SK-N-MC (cell line): ENCODE measurements around the gene C1QTNF5.

Source experiments
- EZH2 ChIP-seq: fragments of 200-600 bp; sonication (generic); IDR thresholded peaks from one replicate; pipeline ENCODE4 v1.6.1; 2017; ENCODE audit warnings: antibody characterized with exemption
- FOXP2 ChIP-seq: optimal IDR thresholded peaks from 2 replicates; pipeline ENCODE3; 2011; ENCODE audit warnings: mild to moderate bottlenecking, moderate library complexity; ENCODE audit not compliant: insufficient read depth; ENCODE audit errors: extremely low read length, control extremely low read depth
- POLR2AphosphoS5 ChIP-seq: IDR thresholded peaks from 2 replicates; pipeline ENCODE4 v1.6.1; 2012; ENCODE audit warnings: mild to moderate bottlenecking, low read depth, low read length, borderline replicate concordance

- TF ChIP-seq FOXP2 (no peak), POLR2AphosphoS5 (no peak), EZH2 (no peak)
Measured at GRCh38 chr11:119367661-119368120, 27.0 kb upstream of the C1QTNF5 start.
